ENCODE measurements around the gene POLK. TPM values are rescaled to one million over a fixed set of nuclear protein-coding genes. Genes with fewer than 3 reads are reported as not detected.

POLK gene
- total and polyA plus RNA-seq, 2 of the 8 experiments (the other 6 are each of a cell fraction or from before 2014, with no cell fraction given), result 2.0 to 9.0 TPM

GRCh38 chr5:75552764-75553163, 41.1 kb downstream of the POLK start:
- CTCF ChIA-PET (ENCODE audit: partially characterized antibody), result interaction anchor here (0.7 to 1.2 kb wide), 3 partner anchors 10 to 128 kb away, joined by 3 read pairs; no protein-coding TSS in a partner anchor

More at GRCh38 chr5:75552764-75553163, 41.1 kb downstream of the POLK start:
- H3K23me2 ChIP-seq (ENCODE audit: low read depth, low read length), result no peaks in the 10 kb centered on the region
- H4K91ac ChIP-seq (replicated peaks; ENCODE audit: insufficient read length, low read length), result no peak overlapping the region
- no peaks in the 10 kb centered on the region for H4K20me1 ChIP-seq (replicated peaks in 1 of 2; ENCODE audit: control insufficient read depth in 1 of 2, insufficient read depth in 2 of 2, low read length in 2 of 2)
- FAIRE-seq (no peak), DNase-seq (ENCODE audit: low read depth in 1 of 2, low spot score in 2 of 2) (no peak)
- H3K9me3 ChIP-seq (ENCODE audit: insufficient read depth in 2 of 2, low read depth in 1 of 2, low read length in 1 of 2), result no peaks in the 10 kb centered on the region
- no peak overlapping the region for H2BK120ac ChIP-seq (replicated peaks; ENCODE audit: low read depth, low read length)
- no peak overlapping the region for H2BK15ac ChIP-seq (ENCODE audit: low read length)
- H3K79me1 ChIP-seq (ENCODE audit: low read depth, low read length), result no peaks in the 10 kb centered on the region
- no peaks in the 10 kb centered on the region for H3K79me2 ChIP-seq (ENCODE audit: control insufficient read depth in 1 of 2, insufficient read depth in 2 of 2, low read length in 2 of 2)
- no peak overlapping the region for H3K9ac ChIP-seq (replicated peaks in 1 of 4; ENCODE audit: extremely low read depth in 1 of 4, low read depth in 3 of 4, low read length in 3 of 4)
- POLR2A ChIA-PET (ENCODE audit: partially characterized antibody), result no interaction called here
- H3K4me1 ChIP-seq (replicated peaks in 1 of 4; ENCODE audit: control insufficient read depth in 3 of 4, insufficient read depth in 4 of 4, low read length in 3 of 4), result no peaks in the 10 kb centered on the region
- no peaks in the 10 kb centered on the region for H3K27me3 ChIP-seq (replicated peaks in 1 of 4; ENCODE audit: control insufficient read depth in 3 of 4, extremely low read depth in 1 of 4, insufficient read depth in 3 of 4, low read length in 3 of 4)
- no peak overlapping the region for H2BK5ac ChIP-seq (ENCODE audit: low read depth, low read length)
- no peak overlapping the region for H3K14ac ChIP-seq (ENCODE audit: insufficient read length)
- H3K36me3 ChIP-seq (ENCODE audit: control insufficient read depth in 2 of 4, insufficient read depth in 4 of 4, low read length in 3 of 4), result peaks cover 0 to 6% (median 0%) of the 10 kb centered on the region in 4 experiments; a peak in 1 of 8 replicates
- no peak overlapping the region for H3K18ac ChIP-seq (ENCODE audit: extremely low read depth, low read length)
- no peak overlapping the region for H3K4me3 ChIP-seq (ENCODE audit: extremely low read depth in 1 of 4, insufficient read depth in 2 of 4, low read depth in 3 of 4, low read length in 4 of 4)
- H3K4me2 ChIP-seq (ENCODE audit: insufficient read depth in 1 of 2, low read depth in 2 of 2, low read length in 2 of 2), result no peak overlapping the region
- H2BK20ac ChIP-seq (ENCODE audit: low read length), result no peak overlapping the region
- no peak overlapping the region for H4K8ac ChIP-seq (ENCODE audit: extremely low read depth, insufficient read depth, low read length)
- H3K56ac ChIP-seq (replicated peaks; ENCODE audit: insufficient read length, low read depth, low read length), result no peak overlapping the region
- H2AFZ ChIP-seq (ENCODE audit: low read length), result no peak overlapping the region
- no peak overlapping the region for H3K4ac ChIP-seq (replicated peaks; ENCODE audit: insufficient read length, low read depth, low read length)
- H3K23ac ChIP-seq (ENCODE audit: insufficient read length), result no peak overlapping the region
- no peak overlapping the region for H3K27ac ChIP-seq (ENCODE audit: low read depth, low read length)
- no peak for TF ChIP-seq SAP30 (IDR thresholded peaks at IDR 0.05; ENCODE audit: insufficient read depth, insufficient replicate concordance, low read length)
- H2BK12ac ChIP-seq (ENCODE audit: low read depth, low read length), result no peak overlapping the region
- no peak overlapping the region for H2AK5ac ChIP-seq (ENCODE audit: low read depth, low read length)
- H4K5ac ChIP-seq (ENCODE audit: insufficient read length, low read depth, low read length), result no peak overlapping the region
- WGBS, 2 experiments (ENCODE audit: extremely low coverage in 1 of 2, insufficient coverage in 1 of 2, insufficient read length in 1 of 2, insufficient replicate concordance in 2 of 2, low coverage in 1 of 2, low lambda C conversion rate in 2 of 2, missing lambda C conversion rate in 1 of 2), result 84% methylated on average over 2 of the region's 2 CpGs; no CpG with 5 or more reads in 1 of the 2 experiments
